K562 (cell line): ENCODE measurements around the gene MYO1B. TPM values are rescaled to one million over a fixed set of nuclear protein-coding genes. Genes with fewer than 3 reads are reported as not detected.

ENCODE experiments used
- ATAC-seq: fragments of 200-7000 bp; cut with Tn5 transposase; 3 replicates; pipeline ENCODE4 v1.9.1; 2020; ENCODE audit warnings: moderate library complexity
- BruUV-seq: library from RNA; stranded (reverse); fragments of 400-500 nt; replicated peaks from 2 replicates; lab custom pipeline; 2021; lab: Mats Ljungman, UMichigan
- CTCF ChIA-PET: fragments of 300-600 bp; formaldehyde crosslinking; extraction: SDS; loops from one replicate; lab custom pipeline; 2021; ENCODE audit warnings: low intra/inter-chr PET ratio; lab: Yijun Ruan, JAX
- POLR2A ChIA-PET: fragments of 300-600, 350-650 bp; sonication (Branson Sonifier 250); formaldehyde crosslinking; extraction: SDS; loops from one replicate; lab custom pipeline; 2021; ENCODE audit warnings: antibody characterized with exemption, inconsistent platforms; lab: Yijun Ruan, JAX
- DNase-seq, 4 experiments: peaks; one replicate each; pipeline versions ENCODE4 v3.0.0 to v3.0.0-alpha.2; 2011 to 2018; ENCODE audit warnings: low spot score in 3 of 4, mixed read lengths in 3 of 4; ENCODE audit errors: extremely low read depth in 1 of 4
- FAIRE-seq: peaks from 2 replicates; lab custom pipeline; 2011; peaks lifted over from hg19 to GRCh38; lab: Jason Lieb, UNC
- H2AFZ ChIP-seq: 2 replicates; pipeline ENCODE4 v1.6.0; 2011; ENCODE audit warnings: low read depth, low read length, control low read depth, inconsistent platforms
- H3K27ac ChIP-seq: fragments of 200-600 bp; 3 replicates; pipeline ENCODE4 v1.8.0; 2011; ENCODE audit warnings: low read depth, mild to moderate bottlenecking, control low read depth, inconsistent platforms, low read length, moderate library complexity, mixed read lengths; ENCODE audit errors: extremely low read depth
- H3K27me3 ChIP-seq, 2 experiments: fragments of 300-600 bp in 1 of 2; 2 replicates in 1 of 2; 3 replicates in 1 of 2; pipeline versions ENCODE4 v1.6.0 to v1.8.0; 2011; ENCODE audit warnings: inconsistent platforms in 2 of 2, low read length in 2 of 2, mild to moderate bottlenecking in 1 of 2, mixed read lengths in 1 of 2, moderate library complexity in 1 of 2; ENCODE audit not compliant: control insufficient read depth in 2 of 2, insufficient read depth in 2 of 2
- H3K36me3 ChIP-seq: fragments of 300-600 bp; 3 replicates; pipeline ENCODE4 v1.8.0; 2011; ENCODE audit warnings: mild to moderate bottlenecking, low read length, inconsistent platforms; ENCODE audit not compliant: control insufficient read depth, insufficient read depth
- H3K4me1 ChIP-seq, 2 experiments: fragments of 200-600 bp in 1 of 2; replicated peaks in 1 of 2; 2 replicates in 1 of 2; 3 replicates in 1 of 2; pipeline versions ENCODE4 v1.5.1 to v1.8.0; 2011; ENCODE audit warnings: inconsistent platforms in 2 of 2, low read length in 2 of 2, mild to moderate bottlenecking in 1 of 2, mixed read lengths in 1 of 2, moderate library complexity in 1 of 2; ENCODE audit not compliant: control insufficient read depth in 2 of 2, insufficient read depth in 2 of 2
- H3K4me2 ChIP-seq: 2 replicates; pipeline ENCODE4 v1.6.1; 2011; ENCODE audit warnings: low read length, control low read depth, inconsistent platforms, mixed read lengths; ENCODE audit not compliant: insufficient read depth
- H3K4me3 ChIP-seq: fragments of 200-600 bp; sonication (generic), shearing (Covaris generic); 2 replicates; pipeline ENCODE4 v1.5.1; 2016; ENCODE audit warnings: control low read depth, inconsistent platforms
- H3K79me2 ChIP-seq: fragments of 200-600 bp; 3 replicates; pipeline ENCODE4 v1.8.0; 2011; ENCODE audit warnings: low read length, inconsistent platforms; ENCODE audit not compliant: control insufficient read depth, insufficient read depth
- H3K9ac ChIP-seq, 2 experiments: 2 replicates each; pipeline versions ENCODE4 v1.6.0 to v1.6.1; 2011; ENCODE audit warnings: low read depth in 2 of 2, low read length in 2 of 2, control low read depth in 1 of 2, inconsistent platforms in 1 of 2, mild to moderate bottlenecking in 1 of 2, mixed read lengths in 1 of 2; ENCODE audit not compliant: insufficient read depth in 1 of 2
- H3K9me1 ChIP-seq: one replicate; pipeline ENCODE4 v1.6.0; 2011; ENCODE audit warnings: inconsistent platforms, mild to moderate bottlenecking, low read length, moderate library complexity; ENCODE audit not compliant: control insufficient read depth, insufficient read depth
- H3K9me3 ChIP-seq: replicated peaks from 2 replicates; pipeline ENCODE4 v1.5.1; 2011; ENCODE audit warnings: low read depth, low read length, inconsistent platforms; ENCODE audit not compliant: control insufficient read depth, insufficient read depth
- H4K20me1 ChIP-seq: replicated peaks from 2 replicates; pipeline ENCODE4 v1.6.1; 2011; ENCODE audit warnings: low read length, inconsistent platforms, mixed read lengths; ENCODE audit not compliant: control insufficient read depth, insufficient read depth
- BCL6 ChIP-seq: fragments of 250-450 bp; sonication (Bioruptor Pico); IDR thresholded peaks from 2 replicates; pipeline ENCODE4 v1.4.0; 2020
- BRCA1 ChIP-seq, 2 experiments: fragments of 450-650 bp in 1 of 2; sonication (generic) in 1 of 2; formaldehyde crosslinking in 1 of 2; IDR thresholded peaks; 2 replicates each; pipeline versions ENCODE4 v1.5.0 to v1.6.1; 2017 to 2020; ENCODE audit warnings: mild to moderate bottlenecking in 1 of 2, missing genetic modification reagents in 1 of 2
- FOS ChIP-seq: IDR thresholded peaks from 3 replicates; pipeline ENCODE4 v1.6.1; 2011; ENCODE audit not compliant: insufficient read length; ENCODE audit errors: extremely low read depth
- JUN ChIP-seq, 2 experiments: sonication (generic) in 1 of 2; formaldehyde crosslinking in 1 of 2; IDR thresholded peaks; 2 replicates each; pipeline versions ENCODE4 v1.6.1 to v1.8.0; 2012 to 2022; ENCODE audit warnings: borderline replicate concordance in 2 of 2, mild to moderate bottlenecking in 2 of 2, improper control_type of control experiment in 1 of 2, low read depth in 1 of 2, low read length in 1 of 2, missing genetic modification reagents in 1 of 2
- KDM5B ChIP-seq: fragments of 200-600 bp; sonication (generic); IDR thresholded peaks from 2 replicates; pipeline ENCODE4 v1.6.1; 2012; ENCODE audit warnings: low read depth, mild to moderate bottlenecking, moderate library complexity, low read length, control low read depth, inconsistent platforms; ENCODE audit not compliant: insufficient replicate concordance
- NELFE ChIP-seq: IDR thresholded peaks from 2 replicates; pipeline ENCODE4 v1.6.1; 2011; ENCODE audit warnings: mild to moderate bottlenecking; ENCODE audit not compliant: insufficient read depth, insufficient read length
- PCBP2 ChIP-seq: fragments of 200-400 bp; formaldehyde crosslinking; IDR thresholded peaks from 2 replicates; pipeline ENCODE4 v1.6.1; 2018; ENCODE audit warnings: low read length, low read depth, mild to moderate bottlenecking, moderate library complexity; ENCODE audit not compliant: poor library complexity, severe bottlenecking
- TSC22D4 ChIP-seq: fragments of 450-650 bp; IDR thresholded peaks from 2 replicates; pipeline ENCODE4 v1.6.1; 2016; ENCODE audit warnings: missing genetic modification characterization, missing biosample characterization, control low read depth
- USF1 ChIP-seq: sonication (generic); formaldehyde crosslinking; IDR thresholded peaks from 2 replicates; pipeline ENCODE4 v1.9.0; 2022; ENCODE audit warnings: mild to moderate bottlenecking, missing genetic modification reagents
- ZNF217 ChIP-seq: sonication (generic); formaldehyde crosslinking; IDR thresholded peaks from 2 replicates; pipeline ENCODE4 v1.8.0; 2022; ENCODE audit warnings: mild to moderate bottlenecking, missing genetic modification reagents
- WGBS: fragments of 100-300 bp; shearing (Covaris generic); methylation state at CpG from one replicate; pipeline ENCODE4 v1.1.6; 2016; ENCODE audit warnings: low coverage, mixed read lengths; ENCODE audit not compliant: insufficient coverage; ENCODE audit errors: missing lambda C conversion rate; 5-methylcytosine and 5-hydroxymethylcytosine counted together
- in situ Hi-C: fragments of 300-500 bp; cut with MboI; formaldehyde crosslinking; loops from 4 replicates; pipeline ENCODE4 v1.15.0; 2018; ENCODE audit warnings: inconsistent platforms, mixed read lengths
- intact Hi-C: fragments of 100-400 bp; cut with micrococcal nuclease; formaldehyde crosslinking; loops from 2 replicates; pipeline ENCODE4 v1.14.2; 2022
- polyA plus RNA-seq, 8 experiments: library from polyadenylated mRNA; depleted of rRNA in 4 of 8; stranded (reverse) in 5 of 8; unstranded in 3 of 8; fragments of >200 nt; fragmentation: Nextera tagmentation in 2 of 8; fragmentation: Illumina TruSeq in 1 of 8; extraction: Ambion mirVana in 2 of 8; extraction: Trizol in 1 of 8; gene quantifications; 2 replicates each; pipeline versions ENCODE4 v1.2.1 to v1.2.3, GENCODE V29; 2011 to 2014; ENCODE audit warnings: inconsistent platforms in 1 of 8, missing spikeins in 1 of 8
- total RNA-seq, 7 experiments: library from RNA; depleted of rRNA in 6 of 7; stranded (reverse); fragments of >200 nt in 6 of 7; fragmentation: Illumina TruSeq in 2 of 7; extraction: Trizol in 2 of 7; gene quantifications; 2 replicates each; pipeline versions ENCODE4 v1.2.1 to v1.2.3, GENCODE V29; 2011 to 2021; ENCODE audit warnings: low replicate concordance in 1 of 7
- TF ChIP-seq, protein P1 (sequence below), 2 experiments: IDR thresholded peaks in 1 of 2; conservative IDR thresholded peaks in 1 of 2; 2 replicates each; pipeline ENCODE4 v1.6.1; 2016; ENCODE audit warnings: low read depth in 2 of 2, mild to moderate bottlenecking in 1 of 2, missing compliant biosample characterization in 1 of 2, missing genetic modification characterization in 1 of 2, moderate library complexity in 1 of 2
- TF ChIP-seq, protein P2 (sequence below): fragments of 450-650 bp; formaldehyde crosslinking; IDR thresholded peaks from 2 replicates; pipeline ENCODE4 v1.4.0; 2020; ENCODE audit warnings: mild to moderate bottlenecking, moderate library complexity
- TF ChIP-seq, protein P3 (sequence below): fragments of 450-650 bp; conservative IDR thresholded peaks from 2 replicates; pipeline ENCODE4 v1.6.1; 2016; ENCODE audit warnings: missing genetic modification characterization, low read depth, mild to moderate bottlenecking, missing compliant biosample characterization, moderate library complexity

The MYO1B gene
- total and polyA plus RNA-seq, 9 of the 15 experiments (the other 6 are each of a cell fraction or from before 2014, with no cell fraction given), result 0.04 to 0.33 (median 0.20) TPM; not detected in 5

GRCh38 chr2:191446910-191447309 is 201.7 kb downstream of the MYO1B start (continued):
- TF ChIP-seq USF1 (no peak), ZNF217 (CRISPR knock-in tag) (no peak), JUN (IDR thresholded peaks at IDR 0.05; ENCODE audit: borderline replicate concordance, low read depth, low read length) (no peak), JUN (CRISPR knock-in tag; IDR thresholded peaks at IDR 0.05; ENCODE audit: borderline replicate concordance) (no peak)

- no peaks in the 10 kb centered on the region for H3K4me1 ChIP-seq
- ATAC-seq (no peak), FAIRE-seq (no peak), DNase-seq (no peak)
- H2AFZ ChIP-seq, result no peak overlapping the region
- 6% methylated on average over 5 of the region's 5 CpGs for WGBS
- H3K36me3 ChIP-seq, result no peaks in the 10 kb centered on the region
- no peaks in the 10 kb centered on the region for H3K9me1 ChIP-seq
- no peak overlapping the region for H3K4me3 ChIP-seq
- no peaks in the 10 kb centered on the region for H3K27me3 ChIP-seq
- intact Hi-C loops, result no loop called here
- in situ Hi-C loops, result no loop called here
- CTCF ChIA-PET, result no interaction called here
- H3K9ac ChIP-seq, result no peak overlapping the region
- no peaks in the 10 kb centered on the region for H3K79me2 ChIP-seq
- H3K9me3 ChIP-seq, result no peaks in the 10 kb centered on the region
- no peaks in the 10 kb centered on the region for H4K20me1 ChIP-seq
- no TSS peak for BruUV-seq
- H3K27ac ChIP-seq, result no peak overlapping the region
- no peak overlapping the region for H3K4me2 ChIP-seq
- POLR2A ChIA-PET, result no interaction called here
- TF ChIP-seq TSC22D4 (tag), result no peak
- TF ChIP-seq, protein P1, sequence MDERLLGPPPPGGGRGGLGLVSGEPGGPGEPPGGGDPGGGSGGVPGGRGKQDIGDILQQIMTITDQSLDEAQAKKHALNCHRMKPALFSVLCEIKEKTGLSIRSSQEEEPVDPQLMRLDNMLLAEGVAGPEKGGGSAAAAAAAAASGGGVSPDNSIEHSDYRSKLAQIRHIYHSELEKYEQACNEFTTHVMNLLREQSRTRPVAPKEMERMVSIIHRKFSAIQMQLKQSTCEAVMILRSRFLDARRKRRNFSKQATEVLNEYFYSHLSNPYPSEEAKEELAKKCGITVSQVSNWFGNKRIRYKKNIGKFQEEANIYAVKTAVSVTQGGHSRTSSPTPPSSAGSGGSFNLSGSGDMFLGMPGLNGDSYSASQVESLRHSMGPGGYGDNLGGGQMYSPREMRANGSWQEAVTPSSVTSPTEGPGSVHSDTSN (CRISPR knock-in tag; IDR thresholded peaks at IDR 0.05; ENCODE audit: low read depth), result no peak
- TF ChIP-seq, protein P1 (tag; conservative IDR thresholded peaks at IDR 0.05; ENCODE audit: low read depth), result no peak
- no peak for TF ChIP-seq KDM5B
- no peak for TF ChIP-seq NELFE
- no peak for TF ChIP-seq PCBP2
- no peak for TF ChIP-seq FOS
- no peak for TF ChIP-seq BRCA1 (IDR thresholded peaks at IDR 0.05)
- no peak for TF ChIP-seq BRCA1 (CRISPR knock-in tag; IDR thresholded peaks at IDR 0.05)
- TF ChIP-seq, protein P2, sequence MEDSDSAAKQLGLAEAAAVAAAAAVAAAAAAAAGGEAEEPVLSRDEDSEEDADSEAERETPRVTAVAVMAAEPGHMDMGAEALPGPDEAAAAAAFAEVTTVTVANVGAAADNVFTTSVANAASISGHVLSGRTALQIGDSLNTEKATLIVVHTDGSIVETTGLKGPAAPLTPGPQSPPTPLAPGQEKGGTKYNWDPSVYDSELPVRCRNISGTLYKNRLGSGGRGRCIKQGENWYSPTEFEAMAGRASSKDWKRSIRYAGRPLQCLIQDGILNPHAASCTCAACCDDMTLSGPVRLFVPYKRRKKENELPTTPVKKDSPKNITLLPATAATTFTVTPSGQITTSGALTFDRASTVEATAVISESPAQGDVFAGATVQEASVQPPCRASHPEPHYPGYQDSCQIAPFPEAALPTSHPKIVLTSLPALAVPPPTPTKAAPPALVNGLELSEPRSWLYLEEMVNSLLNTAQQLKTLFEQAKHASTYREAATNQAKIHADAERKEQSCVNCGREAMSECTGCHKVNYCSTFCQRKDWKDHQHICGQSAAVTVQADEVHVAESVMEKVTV (CRISPR knock-in tag), result no peak
- TF ChIP-seq, protein P3, sequence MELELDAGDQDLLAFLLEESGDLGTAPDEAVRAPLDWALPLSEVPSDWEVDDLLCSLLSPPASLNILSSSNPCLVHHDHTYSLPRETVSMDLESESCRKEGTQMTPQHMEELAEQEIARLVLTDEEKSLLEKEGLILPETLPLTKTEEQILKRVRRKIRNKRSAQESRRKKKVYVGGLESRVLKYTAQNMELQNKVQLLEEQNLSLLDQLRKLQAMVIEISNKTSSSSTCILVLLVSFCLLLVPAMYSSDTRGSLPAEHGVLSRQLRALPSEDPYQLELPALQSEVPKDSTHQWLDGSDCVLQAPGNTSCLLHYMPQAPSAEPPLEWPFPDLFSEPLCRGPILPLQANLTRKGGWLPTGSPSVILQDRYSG (tag), result no peak
- TF ChIP-seq BCL6 (CRISPR knock-in tag), result no peak
Observed at GRCh38 chr2:191451116-191451515, 205.9 kb downstream of the MYO1B start.
